ENCODE results near the gene TMEM97.

GRCh38 chr17:28371245-28372202 lies 52.5 kb downstream of the TMEM97 start, which contains the start of gene SARM1:
- TF ChIP-seq TRIM25 (IDR thresholded peaks at IDR 0.05; ENCODE audit: borderline replicate concordance) (no peak), CCAR2 (IDR thresholded peaks at IDR 0.05; ENCODE audit: low read depth, low read length) (no peak), POLR2A (conservative IDR thresholded peaks at IDR 0.05) (no peak), NR2F6 (CRISPR knock-in tag; IDR thresholded peaks at IDR 0.05) (no peak), CHAMP1 (IDR thresholded peaks at IDR 0.05) (no peak)

Measured in K562 (cell line).